ENCODE data around the gene ZNF362.

The ZNF362 gene

GRCh38 chr1:33323663-33324477 is 67.6 kb downstream of the ZNF362 start:
- no peaks in the 10 kb centered on the region for H3K27me3 ChIP-seq (ENCODE audit: insufficient read depth, poor library complexity, severe bottlenecking)
- no peak overlapping the region for H3K4me3 ChIP-seq (replicated peaks; ENCODE audit: insufficient read depth, low read length)
- DNase-seq (ENCODE audit: low read depth in 1 of 2, low spot score in 1 of 2): no peak
- no peak overlapping the region for H3K27ac ChIP-seq (replicated peaks)
- no peak for TF ChIP-seq GABPA (IDR thresholded peaks at IDR 0.05; ENCODE audit: low read depth)
- TF ChIP-seq, protein P1, sequence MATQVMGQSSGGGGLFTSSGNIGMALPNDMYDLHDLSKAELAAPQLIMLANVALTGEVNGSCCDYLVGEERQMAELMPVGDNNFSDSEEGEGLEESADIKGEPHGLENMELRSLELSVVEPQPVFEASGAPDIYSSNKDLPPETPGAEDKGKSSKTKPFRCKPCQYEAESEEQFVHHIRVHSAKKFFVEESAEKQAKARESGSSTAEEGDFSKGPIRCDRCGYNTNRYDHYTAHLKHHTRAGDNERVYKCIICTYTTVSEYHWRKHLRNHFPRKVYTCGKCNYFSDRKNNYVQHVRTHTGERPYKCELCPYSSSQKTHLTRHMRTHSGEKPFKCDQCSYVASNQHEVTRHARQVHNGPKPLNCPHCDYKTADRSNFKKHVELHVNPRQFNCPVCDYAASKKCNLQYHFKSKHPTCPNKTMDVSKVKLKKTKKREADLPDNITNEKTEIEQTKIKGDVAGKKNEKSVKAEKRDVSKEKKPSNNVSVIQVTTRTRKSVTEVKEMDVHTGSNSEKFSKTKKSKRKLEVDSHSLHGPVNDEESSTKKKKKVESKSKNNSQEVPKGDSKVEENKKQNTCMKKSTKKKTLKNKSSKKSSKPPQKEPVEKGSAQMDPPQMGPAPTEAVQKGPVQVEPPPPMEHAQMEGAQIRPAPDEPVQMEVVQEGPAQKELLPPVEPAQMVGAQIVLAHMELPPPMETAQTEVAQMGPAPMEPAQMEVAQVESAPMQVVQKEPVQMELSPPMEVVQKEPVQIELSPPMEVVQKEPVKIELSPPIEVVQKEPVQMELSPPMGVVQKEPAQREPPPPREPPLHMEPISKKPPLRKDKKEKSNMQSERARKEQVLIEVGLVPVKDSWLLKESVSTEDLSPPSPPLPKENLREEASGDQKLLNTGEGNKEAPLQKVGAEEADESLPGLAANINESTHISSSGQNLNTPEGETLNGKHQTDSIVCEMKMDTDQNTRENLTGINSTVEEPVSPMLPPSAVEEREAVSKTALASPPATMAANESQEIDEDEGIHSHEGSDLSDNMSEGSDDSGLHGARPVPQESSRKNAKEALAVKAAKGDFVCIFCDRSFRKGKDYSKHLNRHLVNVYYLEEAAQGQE (IDR thresholded peaks at IDR 0.05; ENCODE audit: insufficient replicate concordance, low read depth): no peak
- TF ChIP-seq CTCF (IDR thresholded peaks at IDR 0.05; ENCODE audit: insufficient read depth, low read length): no peak
- no peak for TF ChIP-seq SPI1 (IDR thresholded peaks at IDR 0.05; ENCODE audit: borderline replicate concordance, low read depth)
- TF ChIP-seq POLR2AphosphoS5 (IDR thresholded peaks at IDR 0.05; ENCODE audit: low read depth): no peak

GRCh38 chr1:33324677-33325575 is 68.6 kb downstream of the ZNF362 start:
- H3K27ac ChIP-seq (replicated peaks): no peak overlapping the region
- no peak overlapping the region for H3K4me3 ChIP-seq (replicated peaks; ENCODE audit: insufficient read depth, low read length)
- no peak for TF ChIP-seq SPI1 (IDR thresholded peaks at IDR 0.05; ENCODE audit: borderline replicate concordance, low read depth)
- no peak for TF ChIP-seq POLR2AphosphoS5 (IDR thresholded peaks at IDR 0.05; ENCODE audit: low read depth)
- TF ChIP-seq, protein P1 (IDR thresholded peaks at IDR 0.05; ENCODE audit: insufficient replicate concordance, low read depth): no peak
- no peak for TF ChIP-seq GABPA (IDR thresholded peaks at IDR 0.05; ENCODE audit: low read depth)
- TF ChIP-seq CTCF (IDR thresholded peaks at IDR 0.05; ENCODE audit: insufficient read depth, low read length): no peak
- H3K27me3 ChIP-seq (ENCODE audit: insufficient read depth, poor library complexity, severe bottlenecking): no peaks in the 10 kb centered on the region
- no peak for DNase-seq (ENCODE audit: low read depth in 1 of 2, low spot score in 1 of 2)

- TF ChIP-seq SPI1 (IDR thresholded peaks at IDR 0.05; ENCODE audit: borderline replicate concordance, low read depth) (peak; percentile 31; the same call in 1 of the 2 replicates), POLR2AphosphoS5 (IDR thresholded peaks at IDR 0.05; ENCODE audit: low read depth) (no peak)
- no peak overlapping the region for H3K4me3 ChIP-seq (replicated peaks; ENCODE audit: insufficient read depth, low read length)
- peak; percentile 58 to 81 for DNase-seq (ENCODE audit: low read depth in 1 of 2, low spot score in 1 of 2)
- peak overlapping the region; percentile 23 for H3K27ac ChIP-seq (replicated peaks)
- H3K27me3 ChIP-seq (ENCODE audit: insufficient read depth, poor library complexity, severe bottlenecking): no peaks in the 10 kb centered on the region
Observed at GRCh38 chr1:33326785-33327184, 70.5 kb downstream of the ZNF362 start.

Data from HL-60 (cell line).